Ishikawa (cell line): Measurements from ENCODE around the gene SLC24A1.

Experiments used
- CEBPB ChIP-seq: IDR thresholded peaks from 2 replicates; pipeline ENCODE4 v1.6.1; 2012
- CREB1 ChIP-seq: IDR thresholded peaks from 2 replicates; pipeline ENCODE4 v1.6.1; 2012; ENCODE audit warnings: low read depth
- EGR1 ChIP-seq: IDR thresholded peaks from 2 replicates; pipeline ENCODE4 v1.6.1; 2012
- EP300 ChIP-seq: IDR thresholded peaks from 2 replicates; pipeline ENCODE4 v1.6.1; 2012; ENCODE audit warnings: borderline replicate concordance
- FOXM1 ChIP-seq: IDR thresholded peaks from 2 replicates; pipeline ENCODE4 v1.6.1; 2012; ENCODE audit warnings: low read depth, borderline replicate concordance
- MAX ChIP-seq: IDR thresholded peaks from 2 replicates; pipeline ENCODE4 v1.6.1; 2012
- NFIC ChIP-seq: IDR thresholded peaks from 2 replicates; pipeline ENCODE4 v1.6.1; 2012
- RAD21 ChIP-seq: IDR thresholded peaks from 2 replicates; pipeline ENCODE4 v1.6.1; 2012; ENCODE audit warnings: low read depth
- REST ChIP-seq: IDR thresholded peaks from 2 replicates; pipeline ENCODE4 v1.6.1; 2012; ENCODE audit warnings: low read depth, mild to moderate bottlenecking
- TAF1 ChIP-seq: IDR thresholded peaks from 2 replicates; pipeline ENCODE4 v1.6.1; 2012; ENCODE audit warnings: low read depth, mild to moderate bottlenecking
- TEAD4 ChIP-seq: IDR thresholded peaks from 2 replicates; pipeline ENCODE4 v1.6.1; 2012
- YY1 ChIP-seq: IDR thresholded peaks from 2 replicates; pipeline ENCODE4 v1.6.1; 2012; ENCODE audit warnings: low read depth
- TF ChIP-seq, protein P1 (sequence below): IDR thresholded peaks from 2 replicates; pipeline ENCODE4 v1.6.1; 2012

DNA sequence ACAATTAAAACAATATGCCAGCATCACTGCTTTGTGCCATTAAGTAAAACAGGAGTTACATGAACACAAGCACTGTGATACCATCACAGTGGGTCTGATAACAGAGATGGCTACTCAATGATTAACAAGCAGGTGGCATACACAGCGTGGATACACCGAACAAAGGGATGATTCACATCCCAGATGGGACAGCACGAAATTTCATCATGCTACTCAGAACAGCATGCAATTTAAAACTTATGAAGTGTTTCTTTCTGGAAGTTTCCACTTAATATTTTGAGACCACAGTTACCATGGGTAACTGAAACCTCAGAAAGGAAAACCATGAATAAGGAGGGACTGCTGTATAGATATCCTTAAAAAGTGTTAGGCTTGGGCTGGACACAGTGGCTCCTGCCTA, 44.5 kb downstream of the SLC24A1 start:
- TF ChIP-seq CEBPB: no peak
- TF ChIP-seq MAX: no peak
- no peak for TF ChIP-seq TAF1
- TF ChIP-seq RAD21: no peak
- TF ChIP-seq FOXM1: no peak
- TF ChIP-seq, protein P1, sequence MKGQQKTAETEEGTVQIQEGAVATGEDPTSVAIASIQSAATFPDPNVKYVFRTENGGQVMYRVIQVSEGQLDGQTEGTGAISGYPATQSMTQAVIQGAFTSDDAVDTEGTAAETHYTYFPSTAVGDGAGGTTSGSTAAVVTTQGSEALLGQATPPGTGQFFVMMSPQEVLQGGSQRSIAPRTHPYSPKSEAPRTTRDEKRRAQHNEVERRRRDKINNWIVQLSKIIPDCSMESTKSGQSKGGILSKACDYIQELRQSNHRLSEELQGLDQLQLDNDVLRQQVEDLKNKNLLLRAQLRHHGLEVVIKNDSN: no peak
- TF ChIP-seq REST: no peak
- no peak for TF ChIP-seq EP300
- no peak for TF ChIP-seq NFIC
- no peak for TF ChIP-seq YY1
- TF ChIP-seq CREB1: no peak
- TF ChIP-seq EGR1: no peak
- no peak for TF ChIP-seq TEAD4
